GM12872 (cell line): ENCODE data around the gene FLT1.

ENCODE experiments used
- TF ChIP-seq, protein P1 (sequence below): IDR thresholded peaks from 3 replicates; pipeline ENCODE4 v1.5.1; 2011; ENCODE audit warnings: low read depth, mild to moderate bottlenecking, low read length, moderate library complexity; ENCODE audit not compliant: insufficient read depth

FLT1 gene, protein sequence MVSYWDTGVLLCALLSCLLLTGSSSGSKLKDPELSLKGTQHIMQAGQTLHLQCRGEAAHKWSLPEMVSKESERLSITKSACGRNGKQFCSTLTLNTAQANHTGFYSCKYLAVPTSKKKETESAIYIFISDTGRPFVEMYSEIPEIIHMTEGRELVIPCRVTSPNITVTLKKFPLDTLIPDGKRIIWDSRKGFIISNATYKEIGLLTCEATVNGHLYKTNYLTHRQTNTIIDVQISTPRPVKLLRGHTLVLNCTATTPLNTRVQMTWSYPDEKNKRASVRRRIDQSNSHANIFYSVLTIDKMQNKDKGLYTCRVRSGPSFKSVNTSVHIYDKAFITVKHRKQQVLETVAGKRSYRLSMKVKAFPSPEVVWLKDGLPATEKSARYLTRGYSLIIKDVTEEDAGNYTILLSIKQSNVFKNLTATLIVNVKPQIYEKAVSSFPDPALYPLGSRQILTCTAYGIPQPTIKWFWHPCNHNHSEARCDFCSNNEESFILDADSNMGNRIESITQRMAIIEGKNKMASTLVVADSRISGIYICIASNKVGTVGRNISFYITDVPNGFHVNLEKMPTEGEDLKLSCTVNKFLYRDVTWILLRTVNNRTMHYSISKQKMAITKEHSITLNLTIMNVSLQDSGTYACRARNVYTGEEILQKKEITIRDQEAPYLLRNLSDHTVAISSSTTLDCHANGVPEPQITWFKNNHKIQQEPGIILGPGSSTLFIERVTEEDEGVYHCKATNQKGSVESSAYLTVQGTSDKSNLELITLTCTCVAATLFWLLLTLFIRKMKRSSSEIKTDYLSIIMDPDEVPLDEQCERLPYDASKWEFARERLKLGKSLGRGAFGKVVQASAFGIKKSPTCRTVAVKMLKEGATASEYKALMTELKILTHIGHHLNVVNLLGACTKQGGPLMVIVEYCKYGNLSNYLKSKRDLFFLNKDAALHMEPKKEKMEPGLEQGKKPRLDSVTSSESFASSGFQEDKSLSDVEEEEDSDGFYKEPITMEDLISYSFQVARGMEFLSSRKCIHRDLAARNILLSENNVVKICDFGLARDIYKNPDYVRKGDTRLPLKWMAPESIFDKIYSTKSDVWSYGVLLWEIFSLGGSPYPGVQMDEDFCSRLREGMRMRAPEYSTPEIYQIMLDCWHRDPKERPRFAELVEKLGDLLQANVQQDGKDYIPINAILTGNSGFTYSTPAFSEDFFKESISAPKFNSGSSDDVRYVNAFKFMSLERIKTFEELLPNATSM (N-terminal part only)

DNA sequence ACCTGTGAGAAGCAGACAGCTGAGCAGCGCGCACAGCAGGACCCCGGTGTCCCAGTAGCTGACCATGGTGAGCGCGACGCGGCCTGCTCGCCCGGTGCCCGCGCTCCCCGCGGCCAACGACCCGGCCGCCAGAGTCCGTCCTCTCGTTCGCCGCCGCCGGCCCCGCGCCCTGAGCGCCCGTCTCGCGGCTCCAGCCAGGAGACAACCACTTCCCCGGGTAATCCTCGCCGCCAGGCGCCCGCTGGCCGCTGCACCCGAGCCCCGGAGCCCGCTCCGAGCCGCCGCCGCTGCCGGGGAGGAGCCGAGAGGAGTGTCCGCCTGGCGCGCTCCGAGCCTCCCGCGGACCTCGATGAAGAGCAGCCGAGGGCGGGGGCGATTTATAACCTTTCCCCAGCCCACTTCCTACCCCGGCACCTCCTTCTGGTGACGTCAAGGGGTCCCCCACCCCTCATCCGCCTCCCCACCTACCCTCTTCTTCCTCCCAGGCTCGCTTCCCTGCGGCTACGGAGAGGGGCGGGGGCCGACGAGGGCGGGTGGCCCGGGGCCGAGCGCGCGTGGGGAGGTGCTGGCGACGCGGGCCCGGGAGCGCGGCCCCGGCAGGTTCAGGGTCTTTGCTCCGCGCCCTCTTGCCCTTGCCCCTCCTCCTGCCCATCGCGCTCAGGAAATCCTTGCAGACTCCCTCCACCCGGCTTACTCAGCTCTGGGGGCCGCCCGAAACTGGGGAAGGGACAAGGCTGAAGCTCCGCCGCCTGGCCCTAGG lies at the start of gene FLT1:
Gene FLT1 (minus strand): TSS at position 351 of the 760 bp plus-strand sequence. CDS start 285 bp downstream, at position 66.
- TF ChIP-seq, protein P1, sequence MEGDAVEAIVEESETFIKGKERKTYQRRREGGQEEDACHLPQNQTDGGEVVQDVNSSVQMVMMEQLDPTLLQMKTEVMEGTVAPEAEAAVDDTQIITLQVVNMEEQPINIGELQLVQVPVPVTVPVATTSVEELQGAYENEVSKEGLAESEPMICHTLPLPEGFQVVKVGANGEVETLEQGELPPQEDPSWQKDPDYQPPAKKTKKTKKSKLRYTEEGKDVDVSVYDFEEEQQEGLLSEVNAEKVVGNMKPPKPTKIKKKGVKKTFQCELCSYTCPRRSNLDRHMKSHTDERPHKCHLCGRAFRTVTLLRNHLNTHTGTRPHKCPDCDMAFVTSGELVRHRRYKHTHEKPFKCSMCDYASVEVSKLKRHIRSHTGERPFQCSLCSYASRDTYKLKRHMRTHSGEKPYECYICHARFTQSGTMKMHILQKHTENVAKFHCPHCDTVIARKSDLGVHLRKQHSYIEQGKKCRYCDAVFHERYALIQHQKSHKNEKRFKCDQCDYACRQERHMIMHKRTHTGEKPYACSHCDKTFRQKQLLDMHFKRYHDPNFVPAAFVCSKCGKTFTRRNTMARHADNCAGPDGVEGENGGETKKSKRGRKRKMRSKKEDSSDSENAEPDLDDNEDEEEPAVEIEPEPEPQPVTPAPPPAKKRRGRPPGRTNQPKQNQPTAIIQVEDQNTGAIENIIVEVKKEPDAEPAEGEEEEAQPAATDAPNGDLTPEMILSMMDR = no peak

DNA sequence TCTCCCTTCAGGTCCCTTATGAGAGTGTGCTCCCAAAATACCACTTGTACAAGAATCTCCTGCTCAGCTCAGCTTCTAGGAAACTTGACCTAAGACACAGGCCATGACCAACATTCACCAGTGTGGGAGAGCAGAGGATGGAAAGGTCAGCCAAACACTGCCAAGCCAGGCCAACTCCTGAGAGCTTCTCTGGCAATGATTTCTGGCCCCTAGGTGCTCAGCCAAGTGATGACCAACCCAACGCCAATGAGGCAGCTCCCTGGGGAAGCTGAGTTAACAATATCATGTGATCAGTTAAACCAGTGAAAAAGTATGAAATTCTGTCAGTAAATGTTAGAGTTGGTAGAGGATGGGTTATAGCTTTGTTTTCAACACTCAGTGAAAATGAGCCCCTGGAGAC lies 49.1 kb upstream of the FLT1 start:
- TF ChIP-seq, protein P1 = no peak

DNA sequence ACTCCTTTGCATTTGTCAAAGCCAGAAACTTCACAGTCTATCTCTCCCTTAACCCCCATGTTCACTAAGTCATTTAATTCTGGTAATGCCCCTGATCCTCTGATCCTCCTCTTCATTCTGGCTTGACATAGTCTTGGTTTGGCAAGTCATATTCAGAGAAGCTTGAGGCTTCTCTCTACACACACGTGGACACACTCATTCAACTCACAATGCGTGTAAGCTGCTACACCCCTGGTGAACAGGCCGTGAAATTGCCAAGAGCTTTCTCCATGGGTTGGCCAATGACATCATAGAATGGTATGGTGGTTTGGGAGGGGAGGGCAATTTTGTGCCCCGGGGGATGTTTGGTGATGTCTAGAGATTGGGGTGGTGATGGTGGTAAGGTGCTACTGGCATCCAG lies 47.9 kb upstream of the FLT1 start:
- TF ChIP-seq, protein P1 = no peak

DNA sequence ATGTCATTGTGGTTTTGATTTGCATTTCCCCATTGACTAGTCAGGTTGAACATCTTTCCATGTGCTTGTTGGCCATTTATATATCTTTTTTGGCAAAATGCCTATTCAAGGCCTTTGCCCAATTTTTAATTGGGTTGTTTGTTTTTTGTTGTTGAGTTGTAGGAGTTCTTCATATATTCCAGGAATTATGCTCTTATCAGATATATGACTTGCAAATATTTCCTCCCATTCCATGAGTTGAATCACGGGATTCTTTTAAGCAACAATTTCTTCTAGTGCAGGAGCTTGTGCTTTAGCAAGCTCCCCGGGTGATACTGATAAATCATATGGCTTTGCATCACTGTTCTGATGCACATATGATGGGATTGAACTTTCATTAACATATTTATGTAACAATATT lies 47.0 kb upstream of the FLT1 start:
- TF ChIP-seq, protein P1 = no peak

DNA sequence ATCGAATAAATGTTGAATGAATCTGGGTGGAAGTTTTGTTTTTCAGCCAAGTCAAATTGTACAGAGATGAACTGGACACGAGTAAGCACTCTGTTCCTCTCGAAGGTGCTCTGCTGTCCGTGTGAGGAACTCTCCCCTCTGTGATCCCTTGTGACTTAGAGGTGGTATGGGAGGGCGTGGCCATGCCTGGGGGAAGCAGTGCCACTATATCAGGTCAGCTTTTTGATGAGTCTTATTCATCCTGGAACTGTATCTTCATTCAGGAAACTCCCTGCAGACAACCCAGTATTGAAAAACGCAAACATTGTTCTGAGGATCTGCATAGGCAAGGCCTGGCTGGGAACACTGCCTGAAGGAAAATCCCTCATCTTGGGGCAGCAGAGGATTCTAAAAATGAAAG lies 45.7 kb upstream of the FLT1 start:
- TF ChIP-seq, protein P1 = no peak

DNA sequence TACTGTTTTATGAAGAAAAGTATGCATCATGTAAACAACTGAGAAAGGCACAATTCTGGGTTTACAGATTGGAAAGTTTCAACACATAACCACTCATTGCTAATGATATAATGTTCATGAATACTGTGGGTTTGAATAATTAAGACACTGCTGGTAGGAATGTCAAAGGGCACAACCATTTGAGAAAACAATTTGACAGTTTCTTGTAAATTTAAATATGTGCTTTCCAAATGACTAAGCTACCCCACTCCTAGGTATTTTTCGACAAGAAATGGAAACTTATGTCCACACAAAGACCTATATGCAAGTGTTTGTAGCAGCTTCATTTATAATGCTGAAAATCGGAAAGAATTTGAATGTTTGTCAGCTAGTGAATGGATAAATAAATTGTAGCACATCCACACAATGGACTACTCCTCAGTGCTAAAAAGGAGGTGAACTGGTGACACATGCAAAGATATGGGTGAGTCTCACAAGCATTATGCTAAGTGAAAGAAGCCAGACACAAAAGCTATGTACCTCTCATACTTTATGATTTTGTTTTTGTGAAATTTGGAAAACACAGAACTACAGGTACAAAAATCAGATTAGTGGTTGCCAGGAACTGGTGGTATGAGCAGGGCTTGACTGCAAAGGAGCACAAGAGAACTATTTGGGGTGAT lies 44.8 kb upstream of the FLT1 start:
- TF ChIP-seq, protein P1 = no peak
